Liver (tissue), 9 donors: ENCODE results near the gene PGA3. TPM values are rescaled to one million over a fixed set of nuclear protein-coding genes. Genes with fewer than 3 reads are reported as not detected.

Experiments
- DNase-seq: peaks from one replicate; pipeline ENCODE4 v3.0.0-alpha.2; 2017; ENCODE audit warnings: low spot score
- H3K27ac ChIP-seq, 2 donors: one replicate each; pipeline ENCODE4 v1.7.0; 2013; ENCODE audit warnings: inconsistent platforms in 2 of 2, low read length in 2 of 2, control low read depth in 1 of 2, low read depth in 1 of 2, mild to moderate bottlenecking in 1 of 2
- H3K27me3 ChIP-seq, 4 donors: one replicate each; pipeline versions ENCODE4 v1.6.1 to v1.7.0; 2013; ENCODE audit warnings: low read length in 3 of 4, inconsistent platforms in 1 of 4, mild to moderate bottlenecking in 1 of 4, moderate library complexity in 1 of 4; ENCODE audit not compliant: control insufficient read depth in 4 of 4, insufficient read depth in 4 of 4
- H3K36me3 ChIP-seq, 4 donors: one replicate each; pipeline versions ENCODE4 v1.6.1 to v1.7.0; 2013; ENCODE audit warnings: low read length in 3 of 4, mild to moderate bottlenecking in 3 of 4, low read depth in 1 of 4, moderate library complexity in 1 of 4; ENCODE audit not compliant: control insufficient read depth in 4 of 4, insufficient read depth in 3 of 4
- H3K4me1 ChIP-seq, 4 donors: one replicate each; pipeline versions ENCODE4 v1.6.1 to v1.7.0; 2013; ENCODE audit warnings: low read length in 3 of 4, mild to moderate bottlenecking in 3 of 4, moderate library complexity in 1 of 4; ENCODE audit not compliant: control insufficient read depth in 4 of 4, insufficient read depth in 4 of 4
- H3K4me3 ChIP-seq, 3 donors: one replicate each; pipeline versions ENCODE4 v1.6.1 to v1.7.0; 2013; ENCODE audit warnings: low read length in 3 of 3, control low read depth in 1 of 3, low read depth in 1 of 3, mild to moderate bottlenecking in 1 of 3
- H3K9ac ChIP-seq, 2 donors: one replicate each; pipeline ENCODE4 v1.7.0; 2013; ENCODE audit warnings: low read length in 2 of 2, mild to moderate bottlenecking in 2 of 2, moderate library complexity in 2 of 2, control low read depth in 1 of 2, low read depth in 1 of 2
- H3K9me3 ChIP-seq, 4 donors: one replicate each; pipeline versions ENCODE4 v1.6.1 to v1.7.0; 2013; ENCODE audit warnings: low read length in 3 of 4; ENCODE audit not compliant: control insufficient read depth in 4 of 4
- FOXA1 ChIP-seq: IDR thresholded peaks from 2 replicates; pipeline ENCODE4 v1.6.1; 2016; ENCODE audit warnings: antibody characterized with exemption
- FOXA2 ChIP-seq: IDR thresholded peaks from 2 replicates; pipeline ENCODE4 v1.6.1; 2016; ENCODE audit warnings: antibody characterized with exemption
- GABPA ChIP-seq, 2 donors: IDR thresholded peaks in 1 of 2; conservative IDR thresholded peaks in 1 of 2; 2 replicates each; pipeline ENCODE4 v1.6.1; 2016; ENCODE audit warnings: antibody characterized with exemption in 2 of 2, mild to moderate bottlenecking in 1 of 2, moderate library complexity in 1 of 2
- HNF4A ChIP-seq, 2 donors: conservative IDR thresholded peaks; 2 replicates each; pipeline ENCODE4 v1.6.1; 2016; ENCODE audit warnings: antibody characterized with exemption in 2 of 2, mild to moderate bottlenecking in 2 of 2
- HNF4G ChIP-seq: IDR thresholded peaks from 2 replicates; pipeline ENCODE4 v1.6.1; 2016; ENCODE audit warnings: antibody characterized with exemption
- JUND ChIP-seq, 2 donors: IDR thresholded peaks; 2 replicates each; pipeline ENCODE4 v1.6.1; 2016; ENCODE audit warnings: antibody characterized with exemption in 2 of 2
- NR2F2 ChIP-seq: IDR thresholded peaks from 2 replicates; pipeline ENCODE4 v1.6.1; 2016; ENCODE audit warnings: antibody characterized with exemption
- RAD21 ChIP-seq, 2 donors: IDR thresholded peaks; 2 replicates each; pipeline ENCODE4 v1.6.1; 2016; ENCODE audit warnings: antibody characterized with exemption in 2 of 2, mild to moderate bottlenecking in 2 of 2
- RXRA ChIP-seq, 2 donors: IDR thresholded peaks; 2 replicates each; pipeline ENCODE4 v1.6.1; 2017 to 2018; ENCODE audit warnings: antibody characterized with exemption in 2 of 2, mild to moderate bottlenecking in 1 of 2
- TAF1 ChIP-seq: conservative IDR thresholded peaks from 2 replicates; pipeline ENCODE4 v1.6.1; 2016; ENCODE audit warnings: antibody characterized with exemption, mild to moderate bottlenecking
- YY1 ChIP-seq: IDR thresholded peaks from 2 replicates; pipeline ENCODE4 v1.6.1; 2016; ENCODE audit warnings: antibody characterized with exemption, mild to moderate bottlenecking
- whole genome bisulfite sequencing: extraction: QIAGEN DNeasy Blood & Tissue Kit; methylation state at CpG from one replicate; pipeline ENCODE4 v1.1.7; 2013; 5-methylcytosine and 5-hydroxymethylcytosine counted together
- polyA plus RNA-seq, 2 donors: library from polyadenylated mRNA; stranded (reverse) in 1 of 2; unstranded in 1 of 2; fragments of 200-250 nt in 1 of 2; fragments of >200 nt in 1 of 2; fragmentation: Nextera tagmentation in 1 of 2; extraction: Ambion mirVana in 1 of 2; gene quantifications; one replicate each; pipeline versions ENCODE4 v1.2.1 to v1.2.3, GENCODE V29; 2013 to 2015
- total RNA-seq, 2 donors: library from RNA; depleted of rRNA; stranded (reverse); fragments of >200 nt; gene quantifications; one replicate each; pipeline ENCODE4 v1.2.3, GENCODE V29; 2014
- TF ChIP-seq, protein P1 (sequence below): IDR thresholded peaks from 2 replicates; pipeline ENCODE4 v1.6.1; 2016; ENCODE audit warnings: antibody characterized with exemption
- TF ChIP-seq, protein P2 (sequence below): IDR thresholded peaks from 2 replicates; pipeline ENCODE4 v1.6.1; 2016; ENCODE audit warnings: antibody characterized with exemption
- TF ChIP-seq, protein P3 (sequence below): fragments of 150-350 bp; IDR thresholded peaks from 2 replicates; pipeline ENCODE4 v1.5.1; 2017; ENCODE audit warnings: improper control_type of control experiment, low read depth, low read length; ENCODE audit not compliant: missing input control
- TF ChIP-seq, protein P4 (sequence below): IDR thresholded peaks from 2 replicates; pipeline ENCODE4 v1.6.1; 2016; ENCODE audit warnings: antibody characterized with exemption
- TF ChIP-seq, protein P5 (sequence below): IDR thresholded peaks from 2 replicates; pipeline ENCODE4 v1.6.1; 2016; ENCODE audit warnings: antibody characterized with exemption, mild to moderate bottlenecking
- donor health status: healthy.
- donor health status: healthy.
- donor health status: healthy.
- donor health status: healthy.
- donor health status: healthy.

Gene PGA3
- total and polyA plus RNA-seq, 4 donors, result 0.25 to 0.56 (median 0.54) TPM; not detected in 1

DNA sequence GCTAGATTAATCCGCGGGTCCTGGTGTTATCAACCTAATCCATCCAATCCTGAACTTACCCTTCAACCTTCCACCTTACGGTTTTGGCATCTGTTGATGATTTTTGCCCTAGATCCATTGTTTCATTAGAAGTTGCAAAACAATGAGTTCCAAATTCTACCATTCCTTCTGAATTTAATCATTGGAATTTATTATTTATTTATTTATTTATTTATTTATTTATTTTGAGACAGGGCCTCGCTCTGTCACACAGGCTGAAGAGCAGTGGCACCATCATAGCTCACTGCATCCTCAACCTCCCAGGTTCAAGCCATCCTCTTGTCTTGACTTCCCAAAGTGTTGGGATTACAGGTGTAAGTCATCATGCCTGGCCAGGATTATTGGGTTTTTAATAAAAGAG is 21.8 kb upstream of the PGA3 start:
- H3K9me3 ChIP-seq, result no peaks in the 10 kb centered on the region
- 96% methylated on average over 4 of the region's 4 CpGs for WGBS
- TF ChIP-seq YY1 (no peak), GABPA (IDR thresholded peaks at IDR 0.05 in 1 of 2, conservative IDR thresholded peaks at IDR 0.05 in 1 of 2) (no peak), NR2F2 (no peak), HNF4G (no peak), RXRA (IDR thresholded peaks at IDR 0.05) (no peak), FOXA2 (no peak), FOXA1 (no peak), JUND (IDR thresholded peaks at IDR 0.05) (no peak), HNF4A (conservative IDR thresholded peaks at IDR 0.05) (no peak)
- TF ChIP-seq, protein P1, sequence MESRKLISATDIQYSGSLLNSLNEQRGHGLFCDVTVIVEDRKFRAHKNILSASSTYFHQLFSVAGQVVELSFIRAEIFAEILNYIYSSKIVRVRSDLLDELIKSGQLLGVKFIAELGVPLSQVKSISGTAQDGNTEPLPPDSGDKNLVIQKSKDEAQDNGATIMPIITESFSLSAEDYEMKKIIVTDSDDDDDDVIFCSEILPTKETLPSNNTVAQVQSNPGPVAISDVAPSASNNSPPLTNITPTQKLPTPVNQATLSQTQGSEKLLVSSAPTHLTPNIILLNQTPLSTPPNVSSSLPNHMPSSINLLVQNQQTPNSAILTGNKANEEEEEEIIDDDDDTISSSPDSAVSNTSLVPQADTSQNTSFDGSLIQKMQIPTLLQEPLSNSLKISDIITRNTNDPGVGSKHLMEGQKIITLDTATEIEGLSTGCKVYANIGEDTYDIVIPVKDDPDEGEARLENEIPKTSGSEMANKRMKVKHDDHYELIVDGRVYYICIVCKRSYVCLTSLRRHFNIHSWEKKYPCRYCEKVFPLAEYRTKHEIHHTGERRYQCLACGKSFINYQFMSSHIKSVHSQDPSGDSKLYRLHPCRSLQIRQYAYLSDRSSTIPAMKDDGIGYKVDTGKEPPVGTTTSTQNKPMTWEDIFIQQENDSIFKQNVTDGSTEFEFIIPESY, result no peak
- TF ChIP-seq, protein P2, sequence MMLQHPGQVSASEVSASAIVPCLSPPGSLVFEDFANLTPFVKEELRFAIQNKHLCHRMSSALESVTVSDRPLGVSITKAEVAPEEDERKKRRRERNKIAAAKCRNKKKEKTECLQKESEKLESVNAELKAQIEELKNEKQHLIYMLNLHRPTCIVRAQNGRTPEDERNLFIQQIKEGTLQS, result no peak
- TF ChIP-seq, protein P3, sequence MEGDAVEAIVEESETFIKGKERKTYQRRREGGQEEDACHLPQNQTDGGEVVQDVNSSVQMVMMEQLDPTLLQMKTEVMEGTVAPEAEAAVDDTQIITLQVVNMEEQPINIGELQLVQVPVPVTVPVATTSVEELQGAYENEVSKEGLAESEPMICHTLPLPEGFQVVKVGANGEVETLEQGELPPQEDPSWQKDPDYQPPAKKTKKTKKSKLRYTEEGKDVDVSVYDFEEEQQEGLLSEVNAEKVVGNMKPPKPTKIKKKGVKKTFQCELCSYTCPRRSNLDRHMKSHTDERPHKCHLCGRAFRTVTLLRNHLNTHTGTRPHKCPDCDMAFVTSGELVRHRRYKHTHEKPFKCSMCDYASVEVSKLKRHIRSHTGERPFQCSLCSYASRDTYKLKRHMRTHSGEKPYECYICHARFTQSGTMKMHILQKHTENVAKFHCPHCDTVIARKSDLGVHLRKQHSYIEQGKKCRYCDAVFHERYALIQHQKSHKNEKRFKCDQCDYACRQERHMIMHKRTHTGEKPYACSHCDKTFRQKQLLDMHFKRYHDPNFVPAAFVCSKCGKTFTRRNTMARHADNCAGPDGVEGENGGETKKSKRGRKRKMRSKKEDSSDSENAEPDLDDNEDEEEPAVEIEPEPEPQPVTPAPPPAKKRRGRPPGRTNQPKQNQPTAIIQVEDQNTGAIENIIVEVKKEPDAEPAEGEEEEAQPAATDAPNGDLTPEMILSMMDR, result no peak
- TF ChIP-seq, protein P4, sequence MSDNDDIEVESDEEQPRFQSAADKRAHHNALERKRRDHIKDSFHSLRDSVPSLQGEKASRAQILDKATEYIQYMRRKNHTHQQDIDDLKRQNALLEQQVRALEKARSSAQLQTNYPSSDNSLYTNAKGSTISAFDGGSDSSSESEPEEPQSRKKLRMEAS, result no peak
- H3K9ac ChIP-seq, result no peak overlapping the region
- H3K4me3 ChIP-seq, result no peak overlapping the region
- DNase-seq, result no peak
- H3K27me3 ChIP-seq, result no peaks in the 10 kb centered on the region
- no peaks in the 10 kb centered on the region for H3K4me1 ChIP-seq
- H3K36me3 ChIP-seq, result no peaks in the 10 kb centered on the region
- no peak overlapping the region for H3K27ac ChIP-seq

DNA sequence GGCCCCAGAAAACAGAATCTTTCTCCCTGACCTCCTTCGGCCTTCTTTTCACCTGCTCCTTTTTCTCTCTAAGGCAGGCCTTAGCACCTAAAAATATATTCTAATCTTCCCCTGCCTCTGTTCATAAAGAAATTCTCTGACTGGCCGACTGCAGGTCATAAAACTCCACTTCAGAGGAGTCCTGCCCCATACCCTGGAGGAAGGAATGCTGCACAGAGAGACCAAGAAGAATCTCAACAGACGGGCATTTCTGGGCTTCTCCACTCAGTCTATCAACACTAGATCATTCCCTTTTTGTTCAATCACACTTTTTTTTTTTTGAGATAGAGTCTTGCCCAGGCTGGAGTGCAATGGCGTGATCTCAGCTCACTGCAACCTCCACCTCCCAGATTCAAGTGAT is 19.7 kb upstream of the PGA3 start:
- Histone ChIP-seq H3K4me3 (no peak overlapping the region), H3K9me3 (no peaks in the 10 kb centered on the region), H3K36me3 (no peaks in the 10 kb centered on the region), H3K9ac (no peak overlapping the region), H3K4me1 (no peaks in the 10 kb centered on the region), H3K27ac (no peak overlapping the region), H3K27me3 (no peaks in the 10 kb centered on the region)
- DNase-seq, result no peak
- WGBS, result 90% methylated on average over 4 of the region's 4 CpGs
- no peak for TF ChIP-seq TAF1
- TF ChIP-seq RAD21 (IDR thresholded peaks at IDR 0.05), result no peak
- TF ChIP-seq, protein P5, sequence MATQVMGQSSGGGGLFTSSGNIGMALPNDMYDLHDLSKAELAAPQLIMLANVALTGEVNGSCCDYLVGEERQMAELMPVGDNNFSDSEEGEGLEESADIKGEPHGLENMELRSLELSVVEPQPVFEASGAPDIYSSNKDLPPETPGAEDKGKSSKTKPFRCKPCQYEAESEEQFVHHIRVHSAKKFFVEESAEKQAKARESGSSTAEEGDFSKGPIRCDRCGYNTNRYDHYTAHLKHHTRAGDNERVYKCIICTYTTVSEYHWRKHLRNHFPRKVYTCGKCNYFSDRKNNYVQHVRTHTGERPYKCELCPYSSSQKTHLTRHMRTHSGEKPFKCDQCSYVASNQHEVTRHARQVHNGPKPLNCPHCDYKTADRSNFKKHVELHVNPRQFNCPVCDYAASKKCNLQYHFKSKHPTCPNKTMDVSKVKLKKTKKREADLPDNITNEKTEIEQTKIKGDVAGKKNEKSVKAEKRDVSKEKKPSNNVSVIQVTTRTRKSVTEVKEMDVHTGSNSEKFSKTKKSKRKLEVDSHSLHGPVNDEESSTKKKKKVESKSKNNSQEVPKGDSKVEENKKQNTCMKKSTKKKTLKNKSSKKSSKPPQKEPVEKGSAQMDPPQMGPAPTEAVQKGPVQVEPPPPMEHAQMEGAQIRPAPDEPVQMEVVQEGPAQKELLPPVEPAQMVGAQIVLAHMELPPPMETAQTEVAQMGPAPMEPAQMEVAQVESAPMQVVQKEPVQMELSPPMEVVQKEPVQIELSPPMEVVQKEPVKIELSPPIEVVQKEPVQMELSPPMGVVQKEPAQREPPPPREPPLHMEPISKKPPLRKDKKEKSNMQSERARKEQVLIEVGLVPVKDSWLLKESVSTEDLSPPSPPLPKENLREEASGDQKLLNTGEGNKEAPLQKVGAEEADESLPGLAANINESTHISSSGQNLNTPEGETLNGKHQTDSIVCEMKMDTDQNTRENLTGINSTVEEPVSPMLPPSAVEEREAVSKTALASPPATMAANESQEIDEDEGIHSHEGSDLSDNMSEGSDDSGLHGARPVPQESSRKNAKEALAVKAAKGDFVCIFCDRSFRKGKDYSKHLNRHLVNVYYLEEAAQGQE, result no peak
- TF ChIP-seq, protein P3, result no peak
- no peak for TF ChIP-seq RXRA (IDR thresholded peaks at IDR 0.05)
